Activated CD4-positive, CD25-positive, alpha-beta regulatory T cell treated with anti-CD3 and anti-CD28 coated beads, Interleukin-2, amount 50 U/mL, for 24 hours (primary cell): ENCODE data around the gene DGKD.
A peak's percentile ranks its signal among the peaks of the same experiment; 100 is the strongest.
"Not testable (repeated sequence)": the region's sequence is repeated elsewhere in the genome, so short reads cannot be mapped to it uniquely, and the experiment has no call there.

ENCODE experiments used
- ATAC-seq, 2 donors: fragments of 150-1000 bp; cut with Tn5 transposase; one replicate each; pipeline ENCODE4 v1.10.0; 2021; ENCODE audit warnings: mild to moderate bottlenecking in 1 of 2, moderate library complexity in 1 of 2

DGKD gene

DNA sequence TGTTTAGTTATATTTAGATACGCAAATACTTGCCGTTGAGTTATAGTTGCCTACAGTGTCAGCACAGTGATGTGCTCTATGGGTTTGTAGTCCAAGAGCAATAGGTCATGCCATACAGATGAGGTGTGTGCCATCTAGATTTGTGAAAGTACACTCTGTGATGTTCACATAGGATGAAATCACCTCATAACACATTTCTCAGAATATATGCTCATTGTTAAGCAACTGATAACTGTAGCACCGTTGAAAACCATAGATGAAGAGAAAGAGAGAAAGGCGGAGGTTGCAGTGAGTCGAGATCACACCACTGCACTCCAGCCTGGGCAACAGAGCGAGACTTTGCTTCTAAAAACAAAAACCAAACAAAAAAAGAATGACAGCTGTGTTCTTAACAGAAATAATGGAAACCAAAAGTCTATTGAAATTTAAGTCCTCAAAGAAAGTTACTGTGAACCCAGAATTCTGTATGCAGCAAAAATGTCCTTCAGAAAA lies 9.5 kb downstream of the DGKD start:
- peak in 1 of 2 donors; percentile 17 for ATAC-seq

DNA sequence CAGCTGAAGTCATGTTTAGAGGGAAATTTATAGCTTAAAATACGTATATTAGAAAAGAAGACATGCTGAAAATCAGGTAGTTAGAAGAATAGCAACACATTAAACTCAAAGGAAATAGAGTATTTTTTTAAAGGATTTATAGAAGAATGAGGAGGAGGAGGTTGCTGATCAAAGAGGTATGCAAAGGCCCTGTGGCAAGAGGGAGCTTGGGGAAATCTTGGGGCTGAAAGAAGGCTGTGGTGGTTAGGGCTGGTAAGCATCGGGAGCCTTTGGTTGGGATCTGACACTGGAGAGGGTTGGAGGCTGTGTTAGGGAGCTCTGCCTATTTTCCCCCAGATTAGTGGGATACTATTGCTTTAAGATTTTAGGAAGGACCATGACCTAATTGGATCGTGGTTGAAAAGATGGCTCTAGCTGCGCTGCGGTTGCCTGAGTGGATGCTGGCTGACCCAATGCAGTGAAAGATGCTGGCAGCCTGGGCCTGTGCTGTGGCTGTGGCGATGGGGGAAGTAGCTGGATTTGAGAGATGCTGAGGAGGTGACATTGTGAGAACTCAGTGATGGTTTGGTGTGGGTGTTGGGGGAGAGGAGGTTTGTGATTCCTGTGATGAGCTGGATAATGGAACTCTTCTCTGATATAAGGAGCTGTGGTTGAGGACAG lies 11.7 kb downstream of the DGKD start:
- no peak for ATAC-seq

DNA sequence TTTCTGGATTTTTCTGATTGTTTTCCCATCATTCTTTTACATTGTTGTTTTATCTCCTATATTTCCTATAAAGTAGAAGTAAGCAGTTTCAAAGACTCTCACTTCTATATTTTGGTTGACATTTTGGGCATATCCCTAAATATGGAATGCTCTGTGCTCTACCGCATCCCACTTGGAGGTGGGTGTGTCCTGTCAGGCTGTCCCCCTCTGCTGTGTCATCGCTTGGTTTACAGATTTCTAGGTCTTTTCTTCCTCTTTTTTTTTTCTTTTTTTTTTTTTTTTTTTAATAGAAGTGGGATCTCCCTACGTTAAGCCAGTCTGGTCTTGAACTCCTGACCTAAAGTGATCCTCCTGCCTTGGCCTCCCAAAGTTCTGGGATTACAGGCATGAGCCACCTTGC lies 13.3 kb downstream of the DGKD start:
- no peak for ATAC-seq

- no peak for ATAC-seq
Measured at GRCh38 chr2:233368756-233369155, 14.5 kb downstream of the DGKD start.

DNA sequence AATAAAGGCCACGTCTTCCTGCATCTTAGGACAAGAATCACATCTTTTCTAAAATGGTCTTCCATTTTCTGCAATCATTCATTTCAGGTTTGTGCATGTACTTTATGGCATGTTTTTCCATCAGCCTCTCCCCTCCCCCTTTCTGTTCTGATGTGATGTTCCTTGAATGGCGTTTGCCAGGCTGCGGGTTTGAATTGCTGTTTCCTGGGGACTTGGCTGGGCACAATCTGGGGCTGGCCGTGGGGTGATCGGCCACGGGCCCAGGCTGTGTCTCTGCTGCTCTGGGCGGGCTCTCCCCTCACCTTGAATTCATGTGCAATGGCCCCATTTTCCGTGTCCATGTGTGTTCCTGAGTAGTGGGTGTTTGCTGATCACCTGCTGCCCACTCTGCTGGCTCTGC lies 15.2 kb downstream of the DGKD start:
- no peak for ATAC-seq

GRCh38 chr2:233369897-233370685 lies 15.8 kb downstream of the DGKD start:
- no peak for ATAC-seq

DNA sequence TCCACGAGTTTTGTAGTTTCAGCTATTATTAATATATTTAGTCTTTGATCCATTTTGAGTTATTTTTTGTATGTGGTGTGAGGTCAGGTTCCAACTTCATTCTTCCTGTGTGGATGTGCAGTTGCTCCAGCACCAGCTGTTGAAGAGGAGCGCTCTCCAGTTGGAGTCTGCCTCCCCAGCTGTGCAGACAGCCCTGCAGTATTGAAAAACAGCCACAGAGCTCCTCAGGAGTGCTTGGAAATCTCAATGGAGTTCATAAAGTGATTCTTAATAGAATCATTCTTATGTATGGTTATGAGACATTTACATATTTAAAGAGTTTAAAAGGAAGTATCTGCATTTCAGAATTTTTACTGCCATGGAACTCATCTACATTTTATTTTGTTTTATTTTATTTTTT lies 17.3 kb downstream of the DGKD start:
- no peak for ATAC-seq

GRCh38 chr2:233372855-233373254 lies 18.6 kb downstream of the DGKD start:
- no peak for ATAC-seq

DNA sequence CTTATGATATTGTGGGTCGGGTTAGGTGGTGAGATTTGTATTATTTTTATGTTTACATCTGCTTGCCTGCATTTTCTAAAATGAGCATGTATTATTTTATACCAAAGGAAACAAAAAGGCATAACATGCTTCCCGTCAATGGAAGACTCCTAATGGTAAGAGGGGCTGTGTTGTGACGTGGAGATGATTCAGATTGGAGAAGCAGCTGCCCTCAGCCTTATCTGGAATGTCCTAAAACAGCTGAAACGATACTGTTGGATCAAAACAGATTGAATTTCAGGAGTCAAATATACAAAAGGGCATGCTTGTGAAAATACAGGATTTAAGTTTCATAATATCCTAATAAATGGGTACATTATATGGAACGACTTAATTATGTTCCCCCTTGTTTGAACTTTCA lies 19.0 kb downstream of the DGKD start:
- no peak for ATAC-seq

- ATAC-seq: not testable (repeated sequence)
Measured at GRCh38 chr2:233374776-233375175, 20.5 kb downstream of the DGKD start.

GRCh38 chr2:233375490-233376314 lies 21.4 kb downstream of the DGKD start:
- no peak for ATAC-seq

DNA sequence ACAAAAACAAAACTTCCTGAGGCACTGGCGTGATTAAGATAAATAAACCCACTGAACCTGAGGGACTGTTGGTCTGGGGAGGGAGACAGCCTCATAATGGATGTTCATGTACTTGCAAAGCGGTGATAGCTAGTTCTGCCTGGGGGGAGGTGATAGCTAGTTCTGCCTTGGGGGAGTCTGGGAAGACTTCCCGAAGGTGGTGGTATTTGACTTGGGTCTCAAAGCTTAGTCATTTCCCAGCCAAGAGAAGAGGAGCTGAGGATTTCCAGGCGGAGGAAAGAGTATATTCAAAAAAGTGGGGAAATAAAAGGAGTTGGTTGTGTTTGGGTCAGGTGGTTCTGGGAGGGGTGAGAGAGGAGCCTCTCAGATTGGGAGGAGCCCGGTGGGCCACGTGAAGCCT lies 24.7 kb downstream of the DGKD start:
- ATAC-seq: no peak

- no peak for ATAC-seq
Measured at GRCh38 chr2:233379441-233379840, 25.1 kb downstream of the DGKD start.

GRCh38 chr2:233380132-233380895 lies 26.0 kb downstream of the DGKD start:
- ATAC-seq: no peak

GRCh38 chr2:233380995-233381637 lies 26.8 kb downstream of the DGKD start:
- ATAC-seq: no peak

- no peak for ATAC-seq
Measured at GRCh38 chr2:233381638-233381995, 27.3 kb downstream of the DGKD start.

GRCh38 chr2:233384015-233384414 lies 29.7 kb downstream of the DGKD start:
- ATAC-seq: no peak

DNA sequence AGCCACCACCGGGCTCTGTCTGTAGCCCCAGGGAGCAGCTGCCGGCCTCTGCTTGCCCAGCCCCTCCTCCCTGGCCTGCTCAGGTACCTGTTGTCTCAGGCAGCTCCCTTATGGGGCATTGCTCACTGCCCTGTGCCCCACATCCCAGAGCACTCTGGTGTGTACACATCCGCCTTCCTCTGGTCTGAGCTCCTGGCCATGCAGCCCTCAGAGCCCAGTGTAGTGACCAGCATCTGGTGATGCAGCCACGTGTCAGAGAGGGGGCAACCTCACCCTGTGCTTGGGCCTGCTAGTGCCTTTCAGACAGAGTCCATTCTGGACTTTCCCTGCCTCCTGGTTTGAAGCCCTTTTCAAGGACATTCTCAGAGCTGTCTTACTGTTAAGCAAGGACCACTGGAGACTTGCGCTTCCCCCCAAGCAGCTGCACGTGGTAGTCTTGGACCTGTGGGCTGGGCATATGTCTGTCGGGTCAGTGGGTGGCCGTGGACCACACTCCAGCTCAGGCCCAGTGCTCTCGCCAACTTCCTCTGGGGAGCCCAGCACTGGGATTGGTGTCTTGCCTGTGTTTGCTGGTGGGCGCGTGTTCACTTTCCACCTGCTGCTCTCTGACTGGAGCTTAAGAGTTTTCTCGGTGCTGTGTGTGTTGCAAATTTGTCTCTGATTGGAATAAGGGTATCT lies 30.7 kb downstream of the DGKD start:
- no peak for ATAC-seq

- peak; percentile 60 to 66 for ATAC-seq
Measured at GRCh38 chr2:233385489-233386044, 31.3 kb downstream of the DGKD start.

DNA sequence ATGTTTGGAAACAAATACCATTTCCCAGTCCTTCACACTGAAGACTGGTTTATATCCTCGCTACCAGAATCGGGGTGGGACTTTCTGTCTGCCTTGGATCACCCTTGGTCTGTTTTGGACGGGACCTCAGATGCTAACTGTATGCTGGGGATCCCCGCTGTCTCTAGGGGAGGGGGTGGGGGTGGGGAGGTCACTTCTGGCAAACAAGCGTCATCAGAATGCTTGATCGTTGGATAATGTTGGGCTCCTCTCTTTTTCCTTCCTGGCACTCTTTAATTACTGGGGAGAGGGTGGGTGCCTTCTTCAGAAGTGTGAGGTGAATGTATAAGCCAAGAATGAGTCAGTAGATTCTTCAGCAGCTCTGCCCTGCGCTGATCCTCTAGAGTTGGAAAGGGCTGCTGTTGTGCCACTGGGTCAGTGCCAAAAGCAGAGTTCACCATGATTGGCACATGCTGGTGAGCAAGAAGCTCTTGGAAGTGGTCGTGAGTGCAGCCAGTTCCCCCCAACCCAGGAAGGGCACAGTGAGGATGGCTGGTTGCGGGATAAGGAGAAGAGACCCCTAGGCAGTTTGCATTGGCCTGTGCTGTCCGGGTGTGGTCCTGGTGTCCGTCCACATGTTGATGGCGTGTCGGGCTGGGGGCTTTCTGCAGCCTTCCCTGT lies 32.2 kb downstream of the DGKD start:
- peak in 1 of 2 donors; percentile 28 for ATAC-seq

DNA sequence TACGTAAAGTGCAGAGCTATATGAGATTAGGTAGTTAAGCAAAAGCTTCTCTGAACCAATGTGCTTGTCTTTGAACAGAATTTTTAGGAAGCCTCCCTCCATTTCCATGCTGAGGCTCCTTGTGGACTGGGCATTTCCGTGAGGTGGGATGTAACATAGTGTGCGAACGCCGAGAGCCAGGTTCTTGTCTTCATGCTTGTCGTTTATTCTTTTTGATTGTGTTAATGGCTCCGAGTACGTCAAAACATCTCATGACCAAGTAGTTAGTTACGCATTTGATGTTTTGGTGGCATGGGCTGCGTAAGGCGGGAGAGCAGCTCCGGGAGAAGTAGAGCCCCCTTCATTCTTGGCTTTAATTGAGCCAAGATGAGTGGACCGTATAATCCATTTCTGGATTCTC lies 32.9 kb downstream of the DGKD start:
- ATAC-seq: no peak
